AG04449 (cell line): ENCODE results near the gene EQTN.

ENCODE experiments used
- CTCF ChIA-PET: fragments of 350-600 bp; formaldehyde crosslinking; extraction: SDS; loops from one replicate; lab custom pipeline; 2021; ENCODE audit warnings: antibody characterized with exemption; lab: Yijun Ruan, JAX
- POLR2A ChIA-PET: fragments of 400-600, 350-600 bp; formaldehyde crosslinking; extraction: SDS; loops from one replicate; lab custom pipeline; 2020; ENCODE audit warnings: antibody characterized with exemption, inconsistent platforms; lab: Yijun Ruan, JAX
- DNase-seq: peaks from one replicate; pipeline ENCODE4 v3.0.0-alpha.2; 2010; ENCODE audit warnings: low read depth, low spot score
- H3K4me3 ChIP-seq: 2 replicates; pipeline ENCODE4 v1.5.1; 2011; ENCODE audit warnings: low read depth, mild to moderate bottlenecking, control low read depth, low read length
- TF ChIP-seq, protein P1 (sequence below): IDR thresholded peaks from one replicate; pipeline ENCODE4 v1.5.1; 2011; ENCODE audit warnings: mild to moderate bottlenecking, moderate library complexity, low read length, control low read depth, inconsistent platforms; ENCODE audit not compliant: insufficient read depth; ENCODE audit errors: missing control alignments

Gene EQTN

DNA sequence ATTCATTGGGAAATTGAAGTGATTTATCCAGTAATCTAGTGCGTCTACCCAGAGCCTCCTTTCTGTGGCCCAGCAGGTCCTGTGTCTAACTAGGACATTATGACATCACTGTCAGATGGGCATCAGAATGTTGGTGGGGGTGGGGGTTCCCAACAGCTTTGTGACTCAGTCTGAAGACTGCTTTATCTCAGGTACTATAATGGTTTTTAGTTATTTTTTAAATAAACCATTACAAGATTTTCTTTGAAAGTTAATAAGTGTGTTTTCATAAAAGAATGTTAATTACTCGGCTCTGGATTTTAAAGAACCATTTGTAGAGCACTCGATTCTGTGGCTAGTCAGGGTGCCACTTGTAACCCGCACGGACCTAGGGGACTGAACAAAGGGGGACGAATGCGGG lies at the start of gene EQTN:
TSS of gene EQTN (minus strand) at position 101 of the 400 bp plus-strand sequence. CDS start at position 6, 95 bp downstream.
- TF ChIP-seq, protein P1, sequence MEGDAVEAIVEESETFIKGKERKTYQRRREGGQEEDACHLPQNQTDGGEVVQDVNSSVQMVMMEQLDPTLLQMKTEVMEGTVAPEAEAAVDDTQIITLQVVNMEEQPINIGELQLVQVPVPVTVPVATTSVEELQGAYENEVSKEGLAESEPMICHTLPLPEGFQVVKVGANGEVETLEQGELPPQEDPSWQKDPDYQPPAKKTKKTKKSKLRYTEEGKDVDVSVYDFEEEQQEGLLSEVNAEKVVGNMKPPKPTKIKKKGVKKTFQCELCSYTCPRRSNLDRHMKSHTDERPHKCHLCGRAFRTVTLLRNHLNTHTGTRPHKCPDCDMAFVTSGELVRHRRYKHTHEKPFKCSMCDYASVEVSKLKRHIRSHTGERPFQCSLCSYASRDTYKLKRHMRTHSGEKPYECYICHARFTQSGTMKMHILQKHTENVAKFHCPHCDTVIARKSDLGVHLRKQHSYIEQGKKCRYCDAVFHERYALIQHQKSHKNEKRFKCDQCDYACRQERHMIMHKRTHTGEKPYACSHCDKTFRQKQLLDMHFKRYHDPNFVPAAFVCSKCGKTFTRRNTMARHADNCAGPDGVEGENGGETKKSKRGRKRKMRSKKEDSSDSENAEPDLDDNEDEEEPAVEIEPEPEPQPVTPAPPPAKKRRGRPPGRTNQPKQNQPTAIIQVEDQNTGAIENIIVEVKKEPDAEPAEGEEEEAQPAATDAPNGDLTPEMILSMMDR: no peak
- DNase-seq: no peak
- ChIA-PET CTCF (no interaction called here), POLR2A (no interaction called here)
- H3K4me3 ChIP-seq: no peak within 1 kb of the TSS

DNA sequence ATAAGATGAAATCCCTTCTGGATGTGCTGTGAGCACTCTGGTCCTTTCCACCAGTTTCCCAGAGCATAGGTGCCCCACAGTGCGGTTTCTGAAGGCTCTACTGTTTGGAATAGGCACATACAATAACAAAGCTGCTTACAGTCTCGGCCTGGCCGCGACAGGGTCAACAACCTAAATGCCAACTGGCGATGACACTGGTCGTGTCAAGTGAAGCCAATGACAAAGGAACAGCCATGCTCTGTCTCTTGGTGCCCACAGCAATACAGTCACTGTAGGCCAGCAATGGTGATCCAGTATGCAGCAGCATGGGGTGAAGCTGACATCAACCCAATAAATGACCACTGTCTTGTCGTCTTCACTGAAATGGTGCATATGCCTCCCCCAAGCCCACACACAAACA lies 47.8 kb upstream of the EQTN start:
- H3K4me3 ChIP-seq: no peak overlapping the region
- CTCF ChIA-PET: interaction anchor here (2.1 kb wide), 1 partner anchor 11 kb away, joined by 7 read pairs; no protein-coding TSS in a partner anchor
- POLR2A ChIA-PET: no interaction called here
- DNase-seq: no peak
- TF ChIP-seq, protein P1: no peak

DNA sequence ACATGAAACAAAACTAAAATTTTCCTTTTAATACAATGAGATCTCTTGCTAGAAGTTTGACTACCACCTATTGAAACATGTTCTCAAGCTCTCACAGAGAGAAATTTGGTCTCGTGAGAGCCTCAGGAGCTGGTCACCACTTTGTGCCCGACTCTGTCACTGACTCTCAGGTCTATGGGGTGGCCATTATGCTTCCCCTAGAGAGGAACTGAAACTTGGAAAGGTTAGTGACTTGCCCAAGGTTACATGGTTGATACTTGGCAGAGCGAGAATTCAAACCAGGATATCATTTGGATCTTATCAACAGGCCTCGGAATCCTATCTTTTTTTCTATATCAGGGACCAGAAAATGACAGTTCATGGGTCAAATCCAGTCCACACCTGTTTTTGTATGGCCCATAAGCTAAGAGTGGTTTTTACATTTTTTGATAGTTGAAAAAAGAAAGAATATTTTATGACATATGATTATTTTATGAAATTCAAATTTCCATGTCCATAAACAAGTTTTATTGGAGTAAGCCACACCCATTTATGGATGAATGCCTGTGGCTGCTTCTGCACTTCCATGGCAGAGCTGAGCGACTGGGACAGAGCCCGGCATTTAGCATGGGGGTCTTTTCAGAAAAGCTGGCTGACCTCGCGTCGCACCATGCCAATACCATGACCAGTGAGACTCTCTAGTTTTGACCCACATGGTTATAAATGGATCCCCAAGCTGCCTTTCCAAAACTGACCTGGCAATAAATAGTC lies 44.8 kb upstream of the EQTN start:
- no peak overlapping the region for H3K4me3 ChIP-seq
- CTCF ChIA-PET: interaction anchor here (1.5 kb wide), 1 partner anchor 8 kb away, joined by 6 read pairs; no protein-coding TSS in a partner anchor
- DNase-seq: no peak
- POLR2A ChIA-PET: no interaction called here
- TF ChIP-seq, protein P1: no peak

DNA sequence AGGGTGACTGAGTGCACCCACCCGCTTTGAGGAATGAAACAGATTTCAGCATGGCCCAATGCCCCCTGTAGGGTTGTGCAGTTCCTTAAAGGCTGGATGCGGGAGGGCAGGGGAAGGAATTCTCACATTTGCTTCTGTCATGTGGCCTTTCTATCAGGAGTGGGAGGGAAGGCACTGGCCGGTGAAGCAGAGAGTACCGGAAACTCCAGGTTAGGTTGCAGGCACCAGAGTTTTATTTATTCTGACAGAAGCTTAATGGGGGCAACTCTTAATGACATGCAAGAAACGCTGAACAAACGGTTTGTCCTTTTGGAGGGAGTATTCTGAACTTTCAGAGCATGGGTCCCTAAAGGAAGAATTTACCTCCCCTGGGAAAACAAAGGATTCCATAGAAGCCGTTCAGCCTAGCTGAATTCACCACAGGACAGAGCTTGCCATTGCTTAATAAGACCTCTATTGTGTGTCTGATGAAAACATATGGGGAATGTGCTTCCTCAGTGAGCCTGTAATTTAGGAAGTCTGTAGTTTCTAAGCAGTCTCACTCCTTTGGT lies 44.1 kb upstream of the EQTN start:
- CTCF ChIA-PET: no interaction called here
- no peak for DNase-seq
- TF ChIP-seq, protein P1: no peak

DNA sequence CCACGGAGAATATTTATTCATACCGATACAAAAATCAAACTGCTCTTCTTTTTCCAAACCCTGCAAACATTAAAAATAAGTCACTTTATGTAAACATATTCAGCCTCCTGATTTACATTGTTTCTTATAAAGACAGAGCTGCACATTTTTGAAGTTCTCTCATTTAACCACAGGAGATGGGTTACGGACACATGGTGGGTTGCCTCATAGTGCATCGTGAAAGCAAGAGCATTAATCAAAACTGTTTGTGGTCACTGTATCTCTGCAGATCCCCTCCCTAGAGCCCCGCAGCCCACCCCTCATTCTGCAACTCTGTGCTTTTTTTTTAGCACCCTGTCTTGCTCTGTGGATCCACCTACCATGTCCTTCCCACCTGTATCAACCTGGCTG lies 43.3 kb upstream of the EQTN start:
- CTCF ChIA-PET: no interaction called here
- H3K4me3 ChIP-seq: no peak overlapping the region
- TF ChIP-seq, protein P1: no peak
- POLR2A ChIA-PET: no interaction called here
- no peak for DNase-seq

More for the DNA sequence above, 44.1 kb upstream of the EQTN start:
- POLR2A ChIA-PET: no interaction called here
- no peak overlapping the region for H3K4me3 ChIP-seq

DNA sequence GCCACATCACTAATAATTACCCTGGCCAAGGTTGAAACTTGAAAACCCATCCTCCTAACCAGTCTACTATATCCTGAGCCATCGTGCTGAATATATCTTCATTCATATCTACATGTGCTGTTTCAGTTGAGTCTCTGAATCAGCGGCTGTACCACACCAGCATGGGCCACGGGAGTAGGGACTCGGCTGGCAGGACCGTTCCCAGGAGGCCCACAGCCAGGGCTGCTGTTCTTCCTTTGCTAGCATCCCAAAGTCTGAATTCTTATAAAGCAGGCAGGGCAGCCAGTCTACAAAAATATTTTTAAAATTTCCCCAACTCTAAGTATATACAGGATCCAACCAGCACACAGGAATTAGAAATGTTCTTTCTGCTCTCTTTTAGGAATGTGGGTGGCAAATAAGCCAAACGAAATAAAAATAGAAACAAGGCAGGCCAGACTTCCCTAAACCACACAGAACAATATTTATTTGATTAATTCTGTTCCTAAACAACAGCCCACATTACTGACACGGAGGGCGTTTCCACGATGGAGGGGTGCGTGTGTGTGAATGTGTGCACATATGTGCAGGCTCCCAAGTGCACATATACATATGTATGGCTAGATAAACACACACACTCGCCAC lies 42.8 kb upstream of the EQTN start:
- CTCF ChIA-PET: no interaction called here
- no peak for DNase-seq
- no peak overlapping the region for H3K4me3 ChIP-seq
- POLR2A ChIA-PET: no interaction called here
- TF ChIP-seq, protein P1: no peak
